Adrenal gland (tissue), 5 donors: ENCODE measurements around the gene PLIN5.

Experiments
- CTCF ChIP-seq, 6 experiments: fragments of 450-650 bp in 4 of 6; fragments of 200-600 bp in 2 of 6; sonication (generic) in 1 of 6; IDR thresholded peaks; 1 replicate in 5 of 6; 2 replicates in 1 of 6; pipeline versions ENCODE4 v1.5.1 to v1.8.0; 2016 to 2021; ENCODE audit warnings: antibody characterized with exemption in 6 of 6, mild to moderate bottlenecking in 2 of 6, moderate library complexity in 1 of 6
- POLR2A ChIP-seq, 2 donors: fragments of 450-650 bp; IDR thresholded peaks; one replicate each; pipeline ENCODE4 v1.6.1; 2017; ENCODE audit warnings: antibody characterized with exemption in 2 of 2, mild to moderate bottlenecking in 2 of 2, moderate library complexity in 1 of 2
- donor health status: DM: no; HTN: no; CAD: no.

DNA sequence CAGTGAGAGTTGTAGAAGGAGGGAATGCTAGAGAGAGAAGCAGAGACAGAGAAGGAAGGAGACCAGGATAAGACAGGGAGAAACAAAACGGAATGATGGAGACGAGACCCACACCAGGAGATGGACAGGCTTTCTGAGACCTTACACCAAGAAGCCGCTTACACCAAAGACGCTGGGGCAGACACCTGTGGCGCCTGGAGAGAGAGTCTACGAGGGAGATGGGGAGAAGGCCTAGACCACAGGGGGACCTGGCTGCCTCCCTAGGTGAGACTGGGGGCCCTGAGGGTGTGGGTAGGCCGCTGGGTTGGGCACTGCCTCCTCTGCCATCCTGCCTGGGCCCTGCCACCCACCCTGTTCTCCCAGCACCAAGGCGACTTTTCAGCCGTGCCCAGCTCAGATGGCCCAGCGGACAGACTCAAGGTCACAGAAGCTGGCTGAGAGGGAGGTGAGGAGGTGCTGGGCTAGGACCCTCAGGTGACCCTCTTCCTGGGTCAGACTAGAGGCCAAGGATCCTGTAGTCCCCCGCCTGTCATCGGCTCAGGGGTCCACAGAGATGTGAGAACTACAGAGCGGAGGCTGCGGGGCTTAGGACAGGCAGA is 5.0 kb downstream of the PLIN5 start:
- no peak for TF ChIP-seq POLR2A (IDR thresholded peaks at IDR 0.05)
- no peak for TF ChIP-seq CTCF (IDR thresholded peaks at IDR 0.05)
